ENCODE measurements around the gene WBP2NL. TPM values are rescaled to one million over a fixed set of nuclear protein-coding genes. Genes with fewer than 3 reads are reported as not detected.

The WBP2NL gene
- polyA plus RNA-seq, 2 of the 4 experiments (the other 2 are of a cell fraction) = 0.10 to 0.14 TPM

DNA sequence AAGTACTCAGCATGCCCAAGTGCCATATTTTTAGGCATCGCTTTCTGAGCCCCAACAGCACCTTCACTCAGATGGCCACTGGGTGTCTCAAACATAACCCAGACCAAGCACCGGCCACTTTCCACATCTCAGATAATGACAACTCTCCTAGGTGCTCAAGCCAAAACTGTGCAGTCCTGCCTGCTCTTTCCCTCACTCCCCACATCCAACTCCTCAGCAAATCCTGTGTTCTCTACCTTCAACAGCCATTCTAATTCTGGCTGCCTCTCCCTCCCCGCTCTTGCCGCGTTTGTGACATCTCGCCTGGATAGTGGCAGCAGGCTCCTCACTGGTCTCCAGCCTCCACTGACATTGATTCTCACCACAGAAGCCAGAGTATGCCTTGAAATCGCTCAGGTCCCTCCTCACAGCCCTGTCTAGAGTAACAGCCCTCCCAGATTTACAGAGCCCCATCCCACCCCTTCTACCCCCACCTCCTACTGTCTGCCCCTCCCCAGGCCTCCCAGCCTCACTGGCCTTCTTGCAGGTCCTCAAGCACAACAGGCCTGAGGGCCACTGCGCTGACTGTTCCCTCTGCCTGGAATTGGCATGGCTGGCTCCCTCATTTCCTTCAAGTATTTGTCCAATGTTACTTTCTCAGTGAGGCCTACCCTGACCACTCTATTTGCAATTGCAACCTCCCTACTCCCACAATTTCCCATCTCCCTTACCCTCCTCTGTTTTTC lies 74.2 kb downstream of the WBP2NL start:
- no peak for FAIRE-seq
- ATAC-seq = no peak
- H3K9me3 ChIP-seq = peaks cover 7% of the 10 kb centered on the region; the same call in 1 of the 3 replicates
- H3K4me2 ChIP-seq = no peak overlapping the region
- CTCF ChIA-PET = no interaction called here
- 80% methylated on average over 8 of the region's 8 CpGs for WGBS (ENCODE audit: missing lambda C conversion rate)
- H3K4me1 ChIP-seq = peaks cover 6% of the 10 kb centered on the region; the same call in 1 of the 3 replicates
- no peak overlapping the region for H3K4me3 ChIP-seq
- TF ChIP-seq SMC3 (IDR thresholded peaks at IDR 0.05) = no peak
- no peak for TF ChIP-seq MAFK (IDR thresholded peaks at IDR 0.05; ENCODE audit: partially characterized antibody)
- TF ChIP-seq RFX5 (IDR thresholded peaks at IDR 0.05) = no peak
- TF ChIP-seq RCOR1 (IDR thresholded peaks at IDR 0.05; ENCODE audit: low read depth, low read length) = no peak
- no peak for TF ChIP-seq RAD21 (conservative IDR thresholded peaks at IDR 0.05 in 1 of 2, IDR thresholded peaks at IDR 0.05 in 1 of 2)
- TF ChIP-seq, protein P1, sequence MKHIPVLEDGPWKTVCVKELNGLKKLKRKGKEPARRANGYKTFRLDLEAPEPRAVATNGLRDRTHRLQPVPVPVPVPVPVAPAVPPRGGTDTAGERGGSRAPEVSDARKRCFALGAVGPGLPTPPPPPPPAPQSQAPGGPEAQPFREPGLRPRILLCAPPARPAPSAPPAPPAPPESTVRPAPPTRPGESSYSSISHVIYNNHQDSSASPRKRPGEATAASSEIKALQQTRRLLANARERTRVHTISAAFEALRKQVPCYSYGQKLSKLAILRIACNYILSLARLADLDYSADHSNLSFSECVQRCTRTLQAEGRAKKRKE (CRISPR knock-in tag; IDR thresholded peaks at IDR 0.05; ENCODE audit: low read depth) = no peak
- TF ChIP-seq, protein P2, sequence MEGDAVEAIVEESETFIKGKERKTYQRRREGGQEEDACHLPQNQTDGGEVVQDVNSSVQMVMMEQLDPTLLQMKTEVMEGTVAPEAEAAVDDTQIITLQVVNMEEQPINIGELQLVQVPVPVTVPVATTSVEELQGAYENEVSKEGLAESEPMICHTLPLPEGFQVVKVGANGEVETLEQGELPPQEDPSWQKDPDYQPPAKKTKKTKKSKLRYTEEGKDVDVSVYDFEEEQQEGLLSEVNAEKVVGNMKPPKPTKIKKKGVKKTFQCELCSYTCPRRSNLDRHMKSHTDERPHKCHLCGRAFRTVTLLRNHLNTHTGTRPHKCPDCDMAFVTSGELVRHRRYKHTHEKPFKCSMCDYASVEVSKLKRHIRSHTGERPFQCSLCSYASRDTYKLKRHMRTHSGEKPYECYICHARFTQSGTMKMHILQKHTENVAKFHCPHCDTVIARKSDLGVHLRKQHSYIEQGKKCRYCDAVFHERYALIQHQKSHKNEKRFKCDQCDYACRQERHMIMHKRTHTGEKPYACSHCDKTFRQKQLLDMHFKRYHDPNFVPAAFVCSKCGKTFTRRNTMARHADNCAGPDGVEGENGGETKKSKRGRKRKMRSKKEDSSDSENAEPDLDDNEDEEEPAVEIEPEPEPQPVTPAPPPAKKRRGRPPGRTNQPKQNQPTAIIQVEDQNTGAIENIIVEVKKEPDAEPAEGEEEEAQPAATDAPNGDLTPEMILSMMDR (IDR thresholded peaks at IDR 0.05) = no peak
- TF ChIP-seq RARB (CRISPR knock-in tag; IDR thresholded peaks at IDR 0.05) = no peak
- no peak for TF ChIP-seq EHF (CRISPR knock-in tag; IDR thresholded peaks at IDR 0.05)
- TF ChIP-seq CHD4 (IDR thresholded peaks at IDR 0.05; ENCODE audit: borderline replicate concordance) = no peak
- TF ChIP-seq HOXB13 (CRISPR knock-in tag; IDR thresholded peaks at IDR 0.05; ENCODE audit: low read depth) = no peak
- TF ChIP-seq, protein P3, sequence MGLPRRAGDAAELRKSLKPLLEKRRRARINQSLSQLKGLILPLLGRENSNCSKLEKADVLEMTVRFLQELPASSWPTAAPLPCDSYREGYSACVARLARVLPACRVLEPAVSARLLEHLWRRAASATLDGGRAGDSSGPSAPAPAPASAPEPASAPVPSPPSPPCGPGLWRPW (IDR thresholded peaks at IDR 0.05) = no peak
- TF ChIP-seq, protein P4, sequence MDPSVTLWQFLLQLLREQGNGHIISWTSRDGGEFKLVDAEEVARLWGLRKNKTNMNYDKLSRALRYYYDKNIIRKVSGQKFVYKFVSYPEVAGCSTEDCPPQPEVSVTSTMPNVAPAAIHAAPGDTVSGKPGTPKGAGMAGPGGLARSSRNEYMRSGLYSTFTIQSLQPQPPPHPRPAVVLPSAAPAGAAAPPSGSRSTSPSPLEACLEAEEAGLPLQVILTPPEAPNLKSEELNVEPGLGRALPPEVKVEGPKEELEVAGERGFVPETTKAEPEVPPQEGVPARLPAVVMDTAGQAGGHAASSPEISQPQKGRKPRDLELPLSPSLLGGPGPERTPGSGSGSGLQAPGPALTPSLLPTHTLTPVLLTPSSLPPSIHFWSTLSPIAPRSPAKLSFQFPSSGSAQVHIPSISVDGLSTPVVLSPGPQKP (IDR thresholded peaks at IDR 0.05; ENCODE audit: low read depth, low read length) = no peak
- no peak for TF ChIP-seq KDM1A (IDR thresholded peaks at IDR 0.05; ENCODE audit: low read depth)
- TF ChIP-seq, protein P5, sequence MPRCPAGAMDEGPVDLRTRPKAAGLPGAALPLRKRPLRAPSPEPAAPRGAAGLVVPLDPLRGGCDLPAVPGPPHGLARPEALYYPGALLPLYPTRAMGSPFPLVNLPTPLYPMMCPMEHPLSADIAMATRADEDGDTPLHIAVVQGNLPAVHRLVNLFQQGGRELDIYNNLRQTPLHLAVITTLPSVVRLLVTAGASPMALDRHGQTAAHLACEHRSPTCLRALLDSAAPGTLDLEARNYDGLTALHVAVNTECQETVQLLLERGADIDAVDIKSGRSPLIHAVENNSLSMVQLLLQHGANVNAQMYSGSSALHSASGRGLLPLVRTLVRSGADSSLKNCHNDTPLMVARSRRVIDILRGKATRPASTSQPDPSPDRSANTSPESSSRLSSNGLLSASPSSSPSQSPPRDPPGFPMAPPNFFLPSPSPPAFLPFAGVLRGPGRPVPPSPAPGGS (IDR thresholded peaks at IDR 0.05) = no peak
- TF ChIP-seq MYC (IDR thresholded peaks at IDR 0.05; ENCODE audit: borderline replicate concordance, low read length) = no peak
- no peak for TF ChIP-seq ESRRA (IDR thresholded peaks at IDR 0.05; ENCODE audit: borderline replicate concordance, low read length)
- TF ChIP-seq ZFP36 (IDR thresholded peaks at IDR 0.05; ENCODE audit: borderline replicate concordance, partially characterized antibody) = no peak
- H3K27ac ChIP-seq = no peak overlapping the region
- POLR2A ChIA-PET = no interaction called here
- no peak for DNase-seq (ENCODE audit: low read depth in 1 of 2, low spot score in 1 of 2)

DNA sequence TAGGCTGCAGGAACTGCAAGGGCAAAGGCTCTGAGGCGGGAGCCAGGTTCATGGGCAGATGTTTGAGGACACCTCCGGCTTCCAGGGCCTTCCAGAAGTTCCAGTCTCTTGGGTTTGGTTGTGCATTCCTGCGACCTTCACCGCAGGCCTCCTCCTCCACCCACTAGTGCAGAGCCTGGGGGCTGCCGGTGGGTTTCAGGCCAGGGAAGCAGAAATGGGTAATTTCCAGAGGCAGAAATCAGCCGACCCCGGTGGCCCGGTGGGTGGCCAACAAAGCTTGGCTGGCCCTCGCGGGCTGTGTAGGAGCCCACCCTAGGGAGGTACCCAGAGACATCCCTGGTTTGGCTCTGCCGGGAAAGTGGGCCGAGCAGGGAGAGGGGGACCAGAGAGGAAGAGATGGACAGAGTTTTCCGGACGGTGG lies 75.0 kb downstream of the WBP2NL start:
- no peak overlapping the region for H3K4me3 ChIP-seq
- H3K4me1 ChIP-seq = peaks cover 6% of the 10 kb centered on the region; the same call in 1 of the 3 replicates
- H3K9me3 ChIP-seq = peaks cover 7% of the 10 kb centered on the region; the same call in 1 of the 3 replicates
- FAIRE-seq = no peak
- POLR2A ChIA-PET = no interaction called here
- ATAC-seq = no peak
- no peak overlapping the region for H3K4me2 ChIP-seq
- CTCF ChIA-PET = no interaction called here
- DNase-seq (ENCODE audit: low read depth in 1 of 2, low spot score in 1 of 2) = no peak
- TF ChIP-seq MAFK (IDR thresholded peaks at IDR 0.05; ENCODE audit: partially characterized antibody) (no peak), HOXA7 (CRISPR knock-in tag; IDR thresholded peaks at IDR 0.05) (no peak), NR3C1 (IDR thresholded peaks at IDR 0.05) (no peak), EHMT2 (IDR thresholded peaks at IDR 0.05; ENCODE audit: low read depth) (no peak), JUN (IDR thresholded peaks at IDR 0.05) (no peak), EHF (CRISPR knock-in tag; IDR thresholded peaks at IDR 0.05) (no peak), TP53 (CRISPR knock-in tag; IDR thresholded peaks at IDR 0.05) (no peak), CEBPB (IDR thresholded peaks at IDR 0.05) (no peak), RNF2 (IDR thresholded peaks at IDR 0.05; ENCODE audit: borderline replicate concordance, low read depth) (no peak), RAD21 (conservative IDR thresholded peaks at IDR 0.05 in 1 of 2, IDR thresholded peaks at IDR 0.05 in 1 of 2) (no peak)
- TF ChIP-seq, protein P6, sequence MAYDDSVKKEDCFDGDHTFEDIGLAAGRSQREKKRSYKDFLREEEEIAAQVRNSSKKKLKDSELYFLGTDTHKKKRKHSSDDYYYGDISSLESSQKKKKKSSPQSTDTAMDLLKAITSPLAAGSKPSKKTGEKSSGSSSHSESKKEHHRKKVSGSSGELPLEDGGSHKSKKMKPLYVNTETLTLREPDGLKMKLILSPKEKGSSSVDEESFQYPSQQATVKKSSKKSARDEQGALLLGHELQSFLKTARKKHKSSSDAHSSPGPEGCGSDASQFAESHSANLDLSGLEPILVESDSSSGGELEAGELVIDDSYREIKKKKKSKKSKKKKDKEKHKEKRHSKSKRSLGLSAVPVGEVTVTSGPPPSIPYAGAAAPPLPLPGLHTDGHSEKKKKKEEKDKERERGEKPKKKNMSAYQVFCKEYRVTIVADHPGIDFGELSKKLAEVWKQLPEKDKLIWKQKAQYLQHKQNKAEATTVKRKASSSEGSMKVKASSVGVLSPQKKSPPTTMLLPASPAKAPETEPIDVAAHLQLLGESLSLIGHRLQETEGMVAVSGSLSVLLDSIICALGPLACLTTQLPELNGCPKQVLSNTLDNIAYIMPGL (CRISPR knock-in tag; IDR thresholded peaks at IDR 0.05; ENCODE audit: borderline replicate concordance) = no peak
- TF ChIP-seq, protein P1 (CRISPR knock-in tag; IDR thresholded peaks at IDR 0.05; ENCODE audit: low read depth) = no peak
- H3K27ac ChIP-seq = no peak overlapping the region
- 91% methylated on average over 9 of the region's 14 CpGs for WGBS (ENCODE audit: missing lambda C conversion rate)

Measured in A549 (cell line).